Stimulated activated CD4-positive, alpha-beta T cell treated with anti-CD3 and anti-CD28 coated beads, Interleukin-2, amount 100 ng/mL, for 48 hours (primary cell): ENCODE data around the gene IFIT5.
"Not testable (repeated sequence)": the region's sequence is repeated elsewhere in the genome, so short reads cannot be mapped to it uniquely, and the experiment has no call there.

Experiments used
- DNase-seq, 2 donors: peaks; one replicate each; pipeline ENCODE4 v3.0.0-alpha.2; 2020

Gene IFIT5

DNA sequence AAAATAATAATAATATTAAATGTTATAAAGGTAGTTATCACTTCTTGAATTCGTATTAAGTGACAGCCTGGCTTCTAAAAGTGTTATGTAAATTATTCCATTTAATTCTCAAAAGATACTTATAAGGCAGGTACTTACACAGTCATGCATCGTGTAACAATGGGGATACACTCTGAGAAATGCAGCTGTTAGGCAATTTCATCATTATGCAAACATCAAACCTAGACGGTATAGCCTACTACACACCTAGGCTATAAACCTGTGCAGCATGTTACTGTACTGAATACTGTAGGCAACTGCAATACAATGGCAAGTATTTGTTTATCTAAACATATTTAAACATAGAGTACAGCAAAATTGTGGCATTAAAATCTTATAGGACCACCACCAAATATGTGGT is 20.5 kb upstream of the IFIT5 start:
- DNase-seq = no peak

DNA sequence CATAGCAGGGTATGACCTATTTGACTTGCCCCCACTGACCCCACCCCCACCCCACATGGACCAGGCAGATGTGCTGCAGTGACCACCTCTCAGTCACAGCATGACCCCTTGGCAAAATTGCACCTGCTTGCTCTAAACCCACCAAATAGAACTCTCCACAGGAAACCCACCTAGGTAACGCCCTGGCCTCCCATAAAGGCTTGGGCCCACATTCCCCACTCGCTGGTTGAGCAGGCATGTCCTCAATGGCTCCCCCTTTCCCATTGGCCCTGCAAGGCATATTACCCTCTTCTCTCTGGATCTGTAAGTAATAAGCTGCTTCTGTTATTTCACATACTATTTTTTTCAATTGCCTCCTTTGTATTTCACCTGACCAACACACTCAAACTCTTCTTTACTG is 19.2 kb upstream of the IFIT5 start:
- no peak for DNase-seq

DNA sequence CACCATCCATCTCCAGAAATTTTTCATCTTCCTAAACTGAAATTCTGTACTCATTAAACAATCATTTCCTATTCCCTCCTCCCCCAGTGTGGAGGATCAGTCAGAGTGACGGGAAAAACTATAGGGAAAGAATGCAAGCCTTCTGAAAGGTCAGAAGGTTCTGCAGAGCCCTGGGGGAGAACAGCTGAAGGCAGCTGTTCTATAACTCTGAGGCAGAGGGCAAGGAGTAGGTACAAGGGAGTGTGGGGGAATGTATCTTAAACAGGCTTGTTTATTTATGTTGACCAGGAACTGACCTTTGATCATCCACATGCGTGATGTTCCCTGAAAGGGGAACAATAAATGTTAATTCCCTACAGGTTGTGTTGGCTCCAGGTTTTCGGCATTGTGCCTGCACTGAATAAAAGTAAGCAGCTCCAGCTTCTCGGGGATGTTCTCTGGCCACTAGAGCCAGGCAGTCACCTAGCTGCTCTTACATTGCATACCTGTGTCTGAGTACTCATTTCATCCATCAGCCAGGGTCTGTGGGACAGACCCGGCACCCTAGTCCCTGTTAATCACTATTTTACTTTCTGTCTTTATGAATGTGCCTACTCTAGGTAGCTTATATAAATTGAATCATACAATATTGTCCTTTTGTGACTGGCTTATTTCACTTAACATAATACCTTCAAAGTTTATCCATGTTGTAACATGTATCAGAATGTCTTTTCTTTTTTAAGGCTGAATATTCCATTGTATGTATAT is 16.2 kb upstream of the IFIT5 start:
- no peak for DNase-seq

DNA sequence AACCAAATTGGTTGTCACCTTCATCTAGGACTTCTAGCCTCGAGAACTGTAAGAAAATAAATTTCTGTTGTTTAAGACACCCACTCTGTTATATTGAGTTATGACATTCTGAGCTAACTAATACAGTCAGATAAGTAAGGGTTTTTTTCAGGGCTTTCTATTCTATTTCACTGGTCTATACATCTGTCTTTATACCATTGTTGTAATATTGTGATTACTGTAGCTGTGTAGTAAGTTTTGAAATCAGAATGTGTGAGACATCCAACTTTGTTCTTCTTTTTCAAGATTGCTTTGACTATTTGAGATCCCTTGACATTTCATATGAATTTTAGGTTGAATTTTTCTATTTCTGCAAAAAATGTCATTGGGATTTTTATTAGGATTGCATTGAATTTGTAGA is 14.4 kb upstream of the IFIT5 start:
- no peak for DNase-seq

DNA sequence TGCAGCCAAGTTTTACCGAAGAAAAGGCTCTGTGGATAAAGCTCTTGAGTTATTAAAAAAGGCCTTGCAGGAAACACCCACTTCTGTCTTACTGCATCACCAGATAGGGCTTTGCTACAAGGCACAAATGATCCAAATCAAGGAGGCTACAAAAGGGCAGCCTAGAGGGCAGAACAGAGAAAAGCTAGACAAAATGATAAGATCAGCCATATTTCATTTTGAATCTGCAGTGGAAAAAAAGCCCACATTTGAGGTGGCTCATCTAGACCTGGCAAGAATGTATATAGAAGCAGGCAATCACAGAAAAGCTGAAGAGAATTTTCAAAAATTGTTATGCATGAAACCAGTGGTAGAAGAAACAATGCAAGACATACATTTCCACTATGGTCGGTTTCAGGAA is 11.3 kb upstream of the IFIT5 start:
- no peak for DNase-seq

DNA sequence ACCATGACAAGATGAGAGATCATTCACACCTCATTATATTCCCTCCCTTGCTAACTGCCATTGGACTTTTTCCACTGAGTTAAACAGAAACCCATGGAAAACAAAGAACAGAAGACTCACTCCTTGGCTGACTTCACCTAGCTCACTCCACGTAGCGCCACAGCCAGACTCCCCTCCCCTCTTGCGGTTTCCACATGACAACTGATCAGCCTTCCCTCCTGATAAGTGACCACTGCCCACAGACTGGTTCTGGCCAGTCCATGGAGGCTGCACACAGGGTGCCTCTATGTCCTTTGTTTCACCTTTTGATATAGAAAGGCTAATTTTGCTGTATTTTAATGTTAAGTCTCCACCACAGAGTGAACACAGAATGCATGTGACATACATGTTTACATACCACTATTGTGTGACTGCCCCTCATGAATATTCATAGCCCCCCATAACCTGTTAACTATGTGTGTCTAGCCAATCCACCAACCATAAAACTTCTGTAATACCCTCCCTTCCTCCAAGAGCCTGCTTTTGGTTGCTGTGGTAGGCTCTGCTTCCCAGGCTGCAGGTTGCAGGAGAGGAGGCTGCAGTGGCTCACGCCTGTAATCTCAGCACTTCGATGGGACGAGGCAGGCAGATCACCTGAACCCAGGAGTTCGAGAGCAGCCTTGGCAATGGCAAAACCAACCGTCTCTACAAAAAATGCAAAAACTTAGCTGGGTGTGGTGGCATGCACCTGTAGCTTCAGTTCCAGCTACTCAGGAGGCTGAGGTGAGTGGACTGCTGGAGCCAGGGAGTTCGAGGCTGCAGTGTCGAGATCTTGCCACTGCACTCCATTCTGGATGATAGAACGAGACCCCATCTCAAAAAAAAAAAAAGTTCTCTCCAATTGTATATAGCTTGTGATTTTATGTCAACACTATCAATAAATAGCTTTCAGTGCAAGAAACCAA is 10.0 kb upstream of the IFIT5 start:
- no peak for DNase-seq

DNA sequence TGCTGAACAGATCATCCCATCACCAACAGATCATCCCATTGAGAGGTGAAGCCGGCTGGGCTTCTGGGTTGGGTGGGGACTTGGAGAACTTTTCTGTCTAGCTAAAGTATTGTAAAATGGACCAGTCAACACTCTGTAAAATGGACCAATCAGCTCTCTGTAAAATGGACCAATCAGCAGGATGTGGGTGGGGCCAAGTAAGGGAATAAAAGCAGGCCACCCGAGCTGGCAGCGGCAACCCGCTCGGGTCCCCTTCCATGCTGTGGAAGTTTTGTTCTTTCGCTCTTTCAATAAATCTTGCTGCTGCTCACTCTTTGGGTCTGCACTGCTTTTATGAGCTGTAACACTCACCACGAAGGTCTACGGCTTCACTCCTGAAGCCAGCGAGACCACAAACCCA is 8.2 kb upstream of the IFIT5 start:
- not testable (repeated sequence) for DNase-seq

DNA sequence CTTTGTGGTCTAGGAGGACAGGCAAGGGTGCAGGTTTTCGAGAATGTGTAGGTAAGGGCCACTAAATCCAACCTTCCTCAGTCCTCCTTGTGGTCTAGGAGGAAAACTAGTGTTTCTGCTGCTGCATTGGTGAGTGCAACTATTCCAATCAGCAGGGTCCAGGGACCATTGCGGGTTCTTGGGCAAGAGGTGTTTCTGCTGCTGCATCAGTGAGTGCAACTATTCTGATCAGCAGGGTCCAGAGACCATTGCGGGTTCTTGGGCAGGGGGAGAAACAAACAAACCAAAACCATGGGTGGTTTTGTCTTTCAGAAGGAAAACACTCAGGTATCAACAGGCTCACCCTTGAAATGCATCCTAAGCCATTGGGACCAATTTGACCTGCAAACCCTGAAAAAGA is 6.6 kb upstream of the IFIT5 start:
- not testable (repeated sequence) for DNase-seq

DNA sequence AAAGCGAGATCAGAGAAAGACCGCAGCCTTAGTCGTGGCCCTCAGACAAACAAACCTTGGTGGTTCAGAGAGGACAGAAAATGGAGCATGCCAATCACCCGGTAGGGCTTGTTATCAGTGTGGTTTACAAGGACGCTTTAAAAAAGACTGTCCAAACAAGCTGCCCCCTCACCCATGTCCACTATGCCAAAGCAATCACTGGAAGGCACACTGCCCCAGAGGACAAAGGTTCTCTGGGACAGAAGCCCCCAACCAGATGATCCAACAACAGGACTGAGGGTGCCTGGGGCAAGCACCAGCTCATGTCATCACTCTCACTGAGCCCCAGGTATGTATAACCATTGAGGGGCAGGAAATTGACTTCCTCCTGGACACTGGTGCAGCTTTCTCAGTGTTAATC is 5.1 kb upstream of the IFIT5 start:
- not testable (repeated sequence) for DNase-seq

DNA sequence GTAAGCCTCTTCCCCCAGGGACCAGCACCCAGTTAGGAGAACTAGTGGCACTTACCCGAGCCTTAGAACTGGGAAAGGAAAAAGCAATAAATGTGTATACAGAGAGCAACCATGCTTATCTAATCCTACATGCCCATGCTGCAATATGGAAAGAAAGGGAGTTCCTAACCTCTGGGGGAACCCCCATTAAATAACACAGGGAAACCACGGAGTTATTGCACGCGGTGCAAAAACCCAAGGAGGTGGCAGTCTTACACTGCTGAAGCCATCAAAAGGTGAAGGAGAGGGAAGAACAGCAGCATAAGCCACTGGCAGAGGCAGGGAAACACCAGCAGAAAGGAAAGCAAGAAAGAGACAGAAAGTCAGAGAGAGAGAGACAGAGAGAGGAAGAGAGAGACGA is 3.8 kb upstream of the IFIT5 start:
- not testable (repeated sequence) for DNase-seq

DNA sequence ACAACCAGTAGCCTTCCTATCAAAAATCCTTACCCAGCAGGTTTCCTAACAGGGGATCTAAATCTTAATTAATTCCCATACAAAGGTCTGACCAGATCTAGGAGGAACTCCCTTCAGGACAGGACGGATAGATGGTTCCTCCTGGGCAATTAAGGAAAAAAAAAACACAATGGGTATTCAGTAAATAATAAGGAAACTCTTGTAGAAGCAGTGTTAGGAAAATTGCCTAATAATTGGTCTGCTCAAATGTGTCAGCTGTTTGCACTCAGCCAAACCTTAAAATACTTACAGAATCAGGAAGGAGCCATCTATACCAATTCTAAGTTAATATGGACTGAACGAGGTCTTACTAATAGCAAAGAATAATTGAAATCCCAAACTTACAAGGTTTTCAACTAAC is 3.2 kb upstream of the IFIT5 start:
- not testable (repeated sequence) for DNase-seq

DNA sequence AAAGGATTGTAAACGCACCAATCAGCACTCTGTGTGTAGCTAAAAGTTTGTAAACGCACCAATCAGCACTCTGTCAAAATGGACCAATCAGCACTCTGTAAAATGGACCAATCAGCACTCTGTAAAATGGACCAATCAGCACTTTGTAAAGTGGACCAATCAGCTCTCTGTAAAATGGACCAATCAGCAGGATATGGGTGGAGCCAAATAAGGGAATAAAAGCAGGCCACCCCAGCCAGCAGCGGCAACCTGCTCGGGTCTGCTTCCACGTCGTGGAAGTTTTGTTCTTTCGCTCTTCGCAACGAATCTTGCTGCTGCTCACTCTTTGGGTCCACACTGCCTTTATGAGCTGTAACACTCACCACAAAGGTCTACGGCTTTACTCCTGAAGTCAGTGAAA is 2.1 kb upstream of the IFIT5 start:
- not testable (repeated sequence) for DNase-seq

DNA sequence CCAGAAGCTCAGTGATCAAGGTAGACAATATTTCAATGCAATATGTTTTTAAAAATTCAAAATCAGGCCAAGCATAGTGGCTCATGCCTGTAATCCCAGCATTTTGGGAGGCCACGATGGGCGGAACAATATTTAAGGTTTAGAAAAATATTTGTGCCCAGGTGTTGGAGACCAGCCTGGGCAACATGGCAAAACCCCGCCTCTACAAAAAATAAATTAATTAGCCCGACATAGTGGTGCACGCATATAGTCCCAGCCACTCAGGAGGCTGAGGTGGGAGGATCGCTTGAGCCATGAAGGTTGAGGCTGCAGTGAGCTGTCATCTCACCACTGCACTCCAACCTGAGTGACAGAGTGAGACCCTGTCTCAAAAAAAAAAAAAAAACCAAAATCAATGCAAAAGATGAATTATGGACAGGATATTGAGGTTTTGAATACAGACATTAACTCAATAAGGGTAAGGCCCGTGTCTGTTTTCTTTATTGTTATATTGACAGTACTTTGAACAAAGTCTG is 913 bp upstream of the IFIT5 start:
- DNase-seq = no peak

DNA sequence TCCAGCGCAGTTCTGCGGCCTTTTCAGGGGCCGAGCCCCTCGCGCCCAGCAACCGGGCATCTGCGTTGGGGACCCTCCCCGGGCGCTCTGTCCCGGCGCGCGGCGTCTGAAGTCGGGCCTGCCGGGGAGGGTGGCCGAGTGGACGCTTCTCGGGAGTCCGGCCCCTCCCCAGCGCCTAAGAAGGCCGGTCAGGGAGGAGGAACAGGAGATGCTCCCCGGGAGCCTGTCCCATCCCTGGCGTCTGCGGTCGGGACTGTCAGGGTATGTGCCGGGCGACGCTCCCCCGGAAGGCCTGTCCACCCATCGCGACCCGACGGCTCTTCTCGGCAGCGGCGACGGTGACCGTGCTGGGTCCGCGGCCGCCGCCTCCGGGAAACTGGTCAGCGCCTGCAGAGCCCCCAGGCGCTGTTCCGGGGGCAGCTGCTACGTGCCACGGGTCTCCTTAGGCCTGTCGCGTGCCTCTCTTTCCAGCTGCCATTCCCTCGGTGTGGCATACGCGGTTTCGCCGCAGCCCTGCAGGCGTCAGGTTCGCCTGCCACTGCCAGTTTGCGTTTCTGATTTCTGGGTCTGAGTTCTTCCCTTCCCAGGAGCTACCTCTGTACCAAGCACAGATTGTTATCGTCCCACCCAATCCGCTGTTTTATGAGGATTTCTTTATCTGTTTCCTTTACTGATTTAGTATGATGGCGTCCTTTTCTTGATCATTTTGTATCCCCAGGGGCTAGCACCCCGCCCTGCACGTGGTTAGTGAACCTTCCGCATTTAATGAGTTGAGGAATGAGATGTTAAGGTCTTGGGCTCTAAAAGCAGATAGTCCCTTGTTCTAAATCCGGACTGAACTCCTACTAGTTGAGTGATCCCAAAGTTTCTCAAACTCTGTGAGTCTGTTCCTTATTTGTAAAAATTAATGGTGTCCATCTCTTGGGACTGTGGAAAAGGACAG is 782 bp downstream of the IFIT5 start:
- DNase-seq = peak; percentile 18 to 20

DNA sequence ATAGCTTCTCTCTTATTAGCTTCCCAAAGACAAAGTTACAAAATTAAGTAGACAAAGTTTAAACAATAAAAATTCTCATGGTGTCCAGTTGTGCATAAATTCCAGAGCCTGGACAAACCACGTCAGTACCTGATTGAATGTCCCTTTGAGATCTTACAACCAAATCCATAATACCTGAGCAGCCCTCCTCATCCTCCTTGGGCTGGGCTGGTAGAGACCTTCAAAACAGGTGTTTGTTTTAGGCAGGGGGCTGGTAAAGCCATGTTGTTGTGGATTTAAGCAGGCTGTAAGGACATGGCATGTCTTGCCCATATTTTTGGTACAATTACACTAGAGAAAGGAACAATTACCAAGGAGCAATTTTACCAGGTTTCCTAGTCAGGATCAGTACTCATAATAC is 2.1 kb downstream of the IFIT5 start:
- no peak for DNase-seq

DNA sequence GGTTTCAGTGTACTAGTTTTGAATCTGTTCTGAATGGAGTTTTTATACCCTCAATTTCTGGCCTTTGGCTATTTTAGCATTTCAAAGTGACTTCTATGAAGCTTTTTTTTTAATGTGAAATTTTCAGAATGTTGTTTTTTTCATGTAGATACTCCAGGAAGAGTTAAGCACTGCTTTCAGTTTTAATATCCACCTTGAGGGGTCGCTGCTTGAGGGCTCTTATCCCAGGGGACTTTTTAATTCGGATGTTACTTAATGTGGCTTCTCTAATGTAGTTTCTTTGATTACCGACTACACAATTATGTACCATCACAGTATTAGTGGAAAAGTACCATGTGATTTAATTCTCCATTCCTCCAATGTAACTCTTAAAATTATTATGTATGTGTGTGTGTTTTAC is 5.2 kb downstream of the IFIT5 start:
- no peak for DNase-seq

DNA sequence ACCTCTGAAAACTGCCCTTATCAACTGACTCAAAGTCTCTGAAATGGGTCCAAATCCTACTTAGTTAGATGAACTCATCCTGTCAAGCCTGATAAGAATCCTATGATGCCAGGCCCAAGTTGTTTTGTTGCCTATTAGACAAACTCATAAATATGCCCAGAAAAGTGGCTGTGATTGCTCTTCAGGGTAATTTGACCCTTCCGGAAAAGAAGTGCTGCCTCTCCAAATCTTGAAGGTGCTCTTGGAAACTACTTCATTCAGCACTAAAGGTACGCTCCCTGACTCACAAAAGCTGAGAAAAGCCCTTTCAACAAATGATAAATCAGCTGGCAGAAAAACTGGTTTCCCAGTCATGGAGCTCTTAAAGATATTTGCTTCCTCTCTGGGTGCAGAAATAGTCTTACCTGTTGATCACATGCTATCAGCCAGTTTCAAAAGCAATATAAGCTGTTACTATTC is 6.7 kb downstream of the IFIT5 start:
- no peak for DNase-seq

DNA sequence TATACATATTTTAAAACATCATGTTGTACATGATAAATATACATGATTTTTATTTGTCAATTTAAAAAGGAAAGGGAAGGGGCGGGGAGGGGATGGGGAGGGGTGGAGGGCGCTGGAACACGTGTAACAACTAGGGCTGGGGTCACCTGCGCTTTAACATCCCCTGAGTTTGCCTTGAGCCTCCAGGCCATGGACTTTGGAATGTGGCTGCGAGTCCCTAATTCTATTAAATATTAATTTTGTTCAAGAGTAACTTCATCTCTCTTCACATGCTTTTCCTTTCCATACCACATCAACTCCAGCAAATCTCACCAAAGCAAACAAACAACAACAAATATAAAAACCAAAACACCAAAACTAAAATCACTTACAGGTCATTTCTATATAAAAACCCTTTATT is 10.6 kb downstream of the IFIT5 start:
- DNase-seq = no peak

DNA sequence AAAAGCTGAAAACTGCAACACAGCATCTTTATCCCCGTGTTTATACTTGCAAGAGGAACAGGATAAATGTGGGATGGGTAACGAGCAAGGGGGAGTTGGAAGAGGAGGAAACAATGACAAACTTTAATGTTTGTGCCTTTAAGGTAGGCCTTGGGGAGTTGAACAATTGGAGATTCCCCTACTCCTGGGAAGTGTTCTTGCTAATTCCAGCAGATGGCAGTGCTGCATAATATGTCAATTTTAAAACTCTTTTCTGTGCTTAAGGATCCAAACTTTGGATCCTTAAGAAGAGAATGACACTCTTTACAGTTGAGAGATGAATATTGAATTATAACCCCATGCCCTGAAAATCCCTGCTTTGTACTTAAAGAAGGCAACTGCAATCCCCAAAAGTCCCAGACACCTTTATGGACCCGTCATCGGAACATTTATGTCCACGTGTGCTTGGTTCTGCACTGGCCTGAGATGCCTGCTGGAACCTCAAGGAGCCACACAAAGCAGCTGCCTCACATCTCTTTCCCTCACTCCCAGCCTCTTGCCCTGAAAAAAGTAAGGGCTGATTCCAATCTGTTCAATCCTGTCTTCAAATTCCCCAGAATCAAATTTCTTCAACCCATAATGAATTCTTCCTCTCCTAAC is 12.0 kb downstream of the IFIT5 start:
- DNase-seq = no peak

DNA sequence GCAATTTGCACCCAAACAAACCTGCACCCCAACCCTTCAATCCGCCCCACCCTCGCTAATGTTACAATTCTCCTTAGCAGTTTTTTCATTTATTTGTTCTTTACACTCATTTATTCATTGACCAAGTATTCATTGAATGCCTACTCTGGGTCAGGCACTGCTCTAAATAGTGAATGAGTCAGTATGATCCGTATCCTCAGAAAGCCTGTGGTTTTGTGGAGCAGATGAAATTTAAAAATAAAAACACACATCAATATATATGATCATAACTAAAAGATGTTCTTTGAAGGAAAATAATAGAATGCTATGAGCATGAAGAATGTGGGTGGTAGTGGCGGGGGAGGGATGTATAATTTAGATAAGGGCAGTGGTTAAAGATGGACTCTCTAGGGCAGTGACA is 13.3 kb downstream of the IFIT5 start:
- DNase-seq = no peak

DNA sequence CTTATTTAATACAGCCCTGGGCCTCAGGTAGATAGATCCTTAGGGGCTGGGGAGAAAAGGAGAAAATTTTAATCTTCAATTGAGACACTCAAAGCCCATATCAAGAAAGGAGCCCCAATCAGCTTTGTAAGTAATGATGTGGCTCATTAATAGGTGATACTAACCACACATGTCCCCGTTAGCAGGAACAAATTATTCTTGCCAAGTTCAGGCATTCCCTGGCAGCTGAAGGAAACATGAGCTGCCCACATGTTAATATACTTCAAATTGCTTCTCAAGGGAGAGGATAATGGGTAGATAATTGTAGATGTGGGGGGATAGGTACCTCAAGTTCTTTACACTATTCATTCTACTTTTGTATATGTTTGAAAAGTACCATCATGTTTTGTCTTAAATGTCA is 14.5 kb downstream of the IFIT5 start:
- DNase-seq = no peak

DNA sequence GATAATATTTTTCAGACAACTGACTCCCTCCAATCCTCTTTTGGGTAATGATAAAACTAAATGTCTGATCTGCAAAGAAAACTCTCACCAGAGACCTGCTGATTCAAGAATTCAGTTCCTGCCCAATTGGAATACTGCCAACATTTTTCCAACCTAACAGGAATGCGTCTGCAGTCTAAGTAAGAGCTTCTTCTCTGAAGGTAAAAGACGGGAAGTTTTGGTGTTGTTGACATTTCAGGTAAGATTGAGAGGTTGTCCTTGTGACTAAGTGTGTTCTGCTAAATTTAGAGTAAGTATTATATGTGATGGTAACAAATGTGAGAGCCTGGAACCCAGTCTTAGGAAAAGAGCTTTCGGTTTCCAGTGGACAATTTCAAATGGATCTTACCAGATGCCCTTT is 17.6 kb downstream of the IFIT5 start:
- DNase-seq = no peak
